ENCODE results near the gene ADGRD1.
"Not testable (repeated sequence)": the region's sequence is repeated elsewhere in the genome, so short reads cannot be mapped to it uniquely, and the experiment has no call there.

ADGRD1 gene

GRCh38 chr12:130992979-130993538 is 39.4 kb downstream of the ADGRD1 start:
- DNase-seq (no peak), ATAC-seq (ENCODE audit: insufficient read depth, low read depth) (no peak)
- H3K9me3 ChIP-seq (ENCODE audit: insufficient read depth, low read length, severe bottlenecking): no peaks in the 10 kb centered on the region
- peaks cover 6% of the 10 kb centered on the region for H3K27me3 ChIP-seq (ENCODE audit: insufficient read depth, low read length, poor library complexity)
- H2AFZ ChIP-seq (ENCODE audit: low read depth, low read length): no peak overlapping the region
- no peaks in the 10 kb centered on the region for H4K20me1 ChIP-seq (ENCODE audit: insufficient read depth, low read length)
- no peak overlapping the region for H3K4me2 ChIP-seq (ENCODE audit: insufficient read depth, low read length)
- no peak overlapping the region for H3K27ac ChIP-seq (ENCODE audit: low read length)
- H3K36me3 ChIP-seq (ENCODE audit: insufficient read depth, low read length): no peaks in the 10 kb centered on the region
- no peaks in the 10 kb centered on the region for H3K79me2 ChIP-seq (ENCODE audit: insufficient read depth, low read length)
- no peak overlapping the region for H3K4me3 ChIP-seq (ENCODE audit: low read depth in 1 of 2, low read length in 2 of 2)
- no peaks in the 10 kb centered on the region for H3K4me1 ChIP-seq (ENCODE audit: insufficient read depth, low read length)
- TF ChIP-seq, protein P1, sequence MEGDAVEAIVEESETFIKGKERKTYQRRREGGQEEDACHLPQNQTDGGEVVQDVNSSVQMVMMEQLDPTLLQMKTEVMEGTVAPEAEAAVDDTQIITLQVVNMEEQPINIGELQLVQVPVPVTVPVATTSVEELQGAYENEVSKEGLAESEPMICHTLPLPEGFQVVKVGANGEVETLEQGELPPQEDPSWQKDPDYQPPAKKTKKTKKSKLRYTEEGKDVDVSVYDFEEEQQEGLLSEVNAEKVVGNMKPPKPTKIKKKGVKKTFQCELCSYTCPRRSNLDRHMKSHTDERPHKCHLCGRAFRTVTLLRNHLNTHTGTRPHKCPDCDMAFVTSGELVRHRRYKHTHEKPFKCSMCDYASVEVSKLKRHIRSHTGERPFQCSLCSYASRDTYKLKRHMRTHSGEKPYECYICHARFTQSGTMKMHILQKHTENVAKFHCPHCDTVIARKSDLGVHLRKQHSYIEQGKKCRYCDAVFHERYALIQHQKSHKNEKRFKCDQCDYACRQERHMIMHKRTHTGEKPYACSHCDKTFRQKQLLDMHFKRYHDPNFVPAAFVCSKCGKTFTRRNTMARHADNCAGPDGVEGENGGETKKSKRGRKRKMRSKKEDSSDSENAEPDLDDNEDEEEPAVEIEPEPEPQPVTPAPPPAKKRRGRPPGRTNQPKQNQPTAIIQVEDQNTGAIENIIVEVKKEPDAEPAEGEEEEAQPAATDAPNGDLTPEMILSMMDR (IDR thresholded peaks at IDR 0.05; ENCODE audit: borderline replicate concordance, extremely low read depth, low read length, poor library complexity, severe bottlenecking): no peak
- TF ChIP-seq EZH2 (IDR thresholded peaks at IDR 0.05; ENCODE audit: borderline replicate concordance, low read depth, low read length, severe bottlenecking): no peak
- H3K9ac ChIP-seq (ENCODE audit: low read depth, low read length): no peak overlapping the region

DNA sequence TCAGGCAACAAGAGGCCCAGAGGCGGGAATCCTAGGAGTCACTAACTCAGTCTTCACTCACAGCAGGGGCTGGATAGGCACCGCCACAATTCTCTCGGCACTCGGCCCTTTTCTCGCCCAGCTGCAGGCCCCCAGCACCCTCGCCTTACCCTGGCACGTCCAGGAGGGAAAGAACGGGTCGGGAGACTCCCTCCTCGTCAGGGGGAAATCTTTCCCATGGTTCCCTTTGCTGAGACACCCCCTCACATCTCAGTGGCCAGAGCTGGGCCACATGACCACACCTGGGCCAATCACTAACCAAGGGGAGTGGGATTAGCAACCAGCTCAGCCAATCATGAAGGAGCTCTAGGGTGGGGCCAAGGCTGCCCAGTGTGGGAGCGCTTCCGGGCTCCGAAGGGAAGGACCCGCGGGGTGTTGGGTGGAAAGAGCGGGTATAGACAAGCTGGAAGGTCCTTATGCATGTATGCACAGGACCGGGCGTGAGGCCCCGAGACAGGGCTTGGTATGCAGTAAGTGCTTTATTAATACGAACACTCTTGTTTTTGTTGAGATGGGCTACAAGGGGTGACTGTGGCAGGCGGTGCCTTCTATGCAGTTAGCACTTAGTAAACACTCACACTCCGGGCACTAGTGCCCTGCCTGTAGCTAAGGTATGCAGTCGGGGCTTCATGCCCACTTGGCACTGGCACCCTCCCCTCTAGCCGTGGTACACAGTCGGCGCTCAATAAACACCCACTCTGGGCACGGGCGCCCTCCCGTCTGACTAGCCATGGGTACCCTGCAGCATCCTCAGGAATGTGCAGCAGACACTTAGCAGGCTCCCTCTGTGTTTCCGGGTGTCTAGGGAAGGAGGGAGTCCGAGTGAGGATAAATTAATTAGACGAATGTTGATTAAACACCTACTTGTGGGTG is 40.3 kb downstream of the ADGRD1 start:
- ATAC-seq (ENCODE audit: insufficient read depth, low read depth) (no peak), DNase-seq (no peak)
- H4K20me1 ChIP-seq (ENCODE audit: insufficient read depth, low read length): no peaks in the 10 kb centered on the region
- no peak overlapping the region for H3K4me2 ChIP-seq (ENCODE audit: insufficient read depth, low read length)
- H2AFZ ChIP-seq (ENCODE audit: low read depth, low read length): no peak overlapping the region
- no peaks in the 10 kb centered on the region for H3K36me3 ChIP-seq (ENCODE audit: insufficient read depth, low read length)
- H3K4me3 ChIP-seq (ENCODE audit: low read depth in 1 of 2, low read length in 2 of 2): no peak overlapping the region
- no peaks in the 10 kb centered on the region for H3K79me2 ChIP-seq (ENCODE audit: insufficient read depth, low read length)
- H3K27me3 ChIP-seq (ENCODE audit: insufficient read depth, low read length, poor library complexity): peaks cover 3% of the 10 kb centered on the region
- no peak overlapping the region for H3K9ac ChIP-seq (ENCODE audit: low read depth, low read length)
- no peaks in the 10 kb centered on the region for H3K9me3 ChIP-seq (ENCODE audit: insufficient read depth, low read length, severe bottlenecking)
- TF ChIP-seq EZH2 (IDR thresholded peaks at IDR 0.05; ENCODE audit: borderline replicate concordance, low read depth, low read length, severe bottlenecking): no peak
- TF ChIP-seq, protein P1 (IDR thresholded peaks at IDR 0.05; ENCODE audit: borderline replicate concordance, extremely low read depth, low read length, poor library complexity, severe bottlenecking): no peak
- no peak overlapping the region for H3K27ac ChIP-seq (ENCODE audit: low read length)
- no peaks in the 10 kb centered on the region for H3K4me1 ChIP-seq (ENCODE audit: insufficient read depth, low read length)

- ATAC-seq (ENCODE audit: insufficient read depth, low read depth) (no peak), DNase-seq (no peak)
- Histone ChIP-seq H4K20me1 (ENCODE audit: insufficient read depth, low read length) (no peaks in the 10 kb centered on the region), H3K27me3 (ENCODE audit: insufficient read depth, low read length, poor library complexity) (peaks cover 3% of the 10 kb centered on the region), H3K4me1 (ENCODE audit: insufficient read depth, low read length) (no peaks in the 10 kb centered on the region), H3K27ac (ENCODE audit: low read length) (no peak overlapping the region), H3K79me2 (ENCODE audit: insufficient read depth, low read length) (no peaks in the 10 kb centered on the region), H3K4me3 (ENCODE audit: low read depth in 1 of 2, low read length in 2 of 2) (no peak overlapping the region), H2AFZ (ENCODE audit: low read depth, low read length) (no peak overlapping the region), H3K4me2 (ENCODE audit: insufficient read depth, low read length) (no peak overlapping the region), H3K9ac (ENCODE audit: low read depth, low read length) (no peak overlapping the region), H3K36me3 (ENCODE audit: insufficient read depth, low read length) (no peaks in the 10 kb centered on the region), H3K9me3 (ENCODE audit: insufficient read depth, low read length, severe bottlenecking) (no peaks in the 10 kb centered on the region)
- TF ChIP-seq EZH2 (IDR thresholded peaks at IDR 0.05; ENCODE audit: borderline replicate concordance, low read depth, low read length, severe bottlenecking): no peak
- TF ChIP-seq, protein P1 (IDR thresholded peaks at IDR 0.05; ENCODE audit: borderline replicate concordance, extremely low read depth, low read length, poor library complexity, severe bottlenecking): no peak
These were observed 41.2 kb downstream of the ADGRD1 start for GRCh38 chr12:130994821-130995375.

DNA sequence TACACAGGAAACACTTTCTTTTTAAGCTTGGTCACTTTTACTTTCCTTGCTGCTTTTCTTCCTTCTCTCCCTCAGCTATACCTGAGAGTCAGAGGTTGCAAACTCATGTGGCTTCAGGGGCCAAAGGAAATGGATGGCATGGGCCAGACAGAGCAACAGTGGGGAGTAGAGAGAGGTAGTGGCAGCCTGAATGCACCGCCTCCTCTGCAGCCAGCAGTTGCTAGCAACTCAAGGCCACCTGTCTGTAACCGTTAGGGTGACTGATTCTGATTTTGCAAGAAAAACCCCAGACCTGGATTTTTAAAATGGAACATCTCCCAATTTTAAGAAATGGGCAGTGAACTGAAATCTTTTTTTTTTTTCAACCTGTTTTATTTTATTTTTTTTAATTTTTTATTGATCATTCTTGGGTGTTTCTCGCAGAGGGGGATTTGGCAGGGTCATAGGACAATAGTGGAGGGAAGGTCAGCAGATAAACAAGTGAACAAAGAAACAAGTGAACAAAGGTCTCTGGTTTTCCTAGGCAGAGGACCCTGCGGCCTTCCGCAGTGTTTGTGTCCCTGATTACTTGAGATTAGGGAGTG is 41.8 kb downstream of the ADGRD1 start:
- H4K20me1 ChIP-seq (ENCODE audit: insufficient read depth, low read length); H3K4me1 ChIP-seq (ENCODE audit: insufficient read depth, low read length); H3K27ac ChIP-seq (ENCODE audit: low read length); DNase-seq; H2AFZ ChIP-seq (ENCODE audit: low read depth, low read length); H3K4me2 ChIP-seq (ENCODE audit: insufficient read depth, low read length); H3K27me3 ChIP-seq (ENCODE audit: insufficient read depth, low read length, poor library complexity); H3K79me2 ChIP-seq (ENCODE audit: insufficient read depth, low read length); H3K36me3 ChIP-seq (ENCODE audit: insufficient read depth, low read length); ATAC-seq (ENCODE audit: insufficient read depth, low read depth); H3K9me3 ChIP-seq (ENCODE audit: insufficient read depth, low read length, severe bottlenecking); H3K4me3 ChIP-seq (ENCODE audit: low read depth in 1 of 2, low read length in 2 of 2); H3K9ac ChIP-seq (ENCODE audit: low read depth, low read length): not testable (repeated sequence)

All from DND-41 (cell line).